Panc1 (cell line): ENCODE measurements around the gene PTP4A2. TPM values are rescaled to one million over a fixed set of nuclear protein-coding genes. Genes with fewer than 3 reads are reported as not detected.

Experiments
- ATAC-seq: fragments of 200-7000 bp; cut with Tn5 transposase; 2 replicates; pipeline ENCODE4 v1.9.1; 2020; ENCODE audit warnings: mild to moderate bottlenecking, moderate library complexity
- BruUV-seq: library from RNA; stranded (reverse); fragments of 400-500 nt; replicated peaks from 2 replicates; lab custom pipeline; 2021; lab: Mats Ljungman, UMichigan
- CTCF ChIA-PET: fragments of 300-600 bp; sonication (Branson Sonifier 250); formaldehyde crosslinking; loops from one replicate; lab custom pipeline; 2022; ENCODE audit warnings: antibody characterized with exemption; lab: Charles Lee
- POLR2A ChIA-PET: fragments of 300-600 bp; sonication (Branson Sonifier 250); formaldehyde crosslinking; loops from one replicate; lab custom pipeline; 2022; ENCODE audit warnings: antibody characterized with exemption; lab: Charles Lee
- DNase-seq: peaks from one replicate; pipeline ENCODE4 v3.0.0-alpha.2; 2010; ENCODE audit warnings: low read depth, low spot score
- H3K27ac ChIP-seq: 2 replicates; pipeline ENCODE4 v1.5.1; 2011; ENCODE audit warnings: mild to moderate bottlenecking, low read length, inconsistent platforms
- H3K27me3 ChIP-seq: fragments of 200-500 bp; sonication (Bioruptor generic); 2 replicates; pipeline ENCODE4 v1.6.0; 2014; ENCODE audit warnings: low read length, inconsistent platforms; ENCODE audit not compliant: control insufficient read depth, insufficient read depth
- H3K36me3 ChIP-seq: fragments of 200-500 bp; sonication (Bioruptor generic); 2 replicates; pipeline ENCODE4 v1.5.1; 2014; ENCODE audit warnings: inconsistent platforms, mild to moderate bottlenecking, low read length, moderate library complexity; ENCODE audit not compliant: control insufficient read depth, insufficient read depth
- H3K4me1 ChIP-seq: 2 replicates; pipeline ENCODE4 v1.5.1; 2011; ENCODE audit warnings: inconsistent platforms, mild to moderate bottlenecking, low read length, moderate library complexity; ENCODE audit not compliant: control insufficient read depth, insufficient read depth
- H3K4me3 ChIP-seq, 2 experiments: 2 replicates each; pipeline ENCODE4 v1.5.1; 2011 to 2012; ENCODE audit warnings: low read depth in 2 of 2, low read length in 2 of 2, mild to moderate bottlenecking in 2 of 2, inconsistent platforms in 1 of 2, moderate library complexity in 1 of 2
- H3K9me3 ChIP-seq: fragments of 200-500 bp; sonication (Bioruptor generic); 2 replicates; pipeline ENCODE4 v1.5.1; 2014; ENCODE audit warnings: low read depth, mild to moderate bottlenecking, inconsistent platforms, low read length, moderate library complexity; ENCODE audit not compliant: control insufficient read depth, insufficient read depth
- CTCF ChIP-seq: fragments of 450-650 bp; IDR thresholded peaks from 2 replicates; pipeline ENCODE4 v1.5.1; 2017; ENCODE audit warnings: mild to moderate bottlenecking
- POLR2AphosphoS5 ChIP-seq: IDR thresholded peaks from 2 replicates; pipeline ENCODE4 v1.6.1; 2012; ENCODE audit warnings: mild to moderate bottlenecking, low read depth, low read length, moderate library complexity
- REST ChIP-seq, 2 experiments: IDR thresholded peaks; 2 replicates each; pipeline ENCODE4 v1.6.1; 2011 to 2012; ENCODE audit warnings: low read depth in 2 of 2, control low read depth in 1 of 2, low read length in 1 of 2, mild to moderate bottlenecking in 1 of 2, moderate library complexity in 1 of 2; ENCODE audit not compliant: insufficient read depth in 1 of 2
- SIN3A ChIP-seq: IDR thresholded peaks from 2 replicates; pipeline ENCODE4 v1.6.1; 2012; ENCODE audit warnings: low read depth, mild to moderate bottlenecking, low read length, moderate library complexity, borderline replicate concordance; ENCODE audit not compliant: insufficient read depth
- TCF7L2 ChIP-seq: IDR thresholded peaks from 2 replicates; pipeline ENCODE4 v1.6.1; 2011; ENCODE audit warnings: mild to moderate bottlenecking, low read depth, low read length, inconsistent platforms
- in situ Hi-C: cut with HindIII; loops from 2 replicates; pipeline ENCODE4 v1.10.0; 2016; ENCODE audit warnings: low sequenced_read_pairs, low pct_unique_long_range_greater_than_20kb
- intact Hi-C: fragments of 100-400 bp; cut with micrococcal nuclease; formaldehyde crosslinking; loops from one replicate; pipeline ENCODE4 v1.10.0; 2022; ENCODE audit not compliant: unreplicated experiment
- total RNA-seq: library from RNA; stranded (reverse); gene quantifications from one replicate; pipeline ENCODE4 v1.2.1, GENCODE V29; 2021; ENCODE audit not compliant: unreplicated experiment

PTP4A2 gene
- total RNA-seq, 1 experiment from 2014 or later, result 559 TPM

GRCh38 chr1:31866450-31867032 lies 71.6 kb downstream of the PTP4A2 start:
- ATAC-seq (no peak), DNase-seq (no peak)
- in situ Hi-C loops, result no loop called here
- no TSS peak for BruUV-seq
- Histone ChIP-seq H3K9me3 (no peaks in the 10 kb centered on the region), H3K4me1 (no peaks in the 10 kb centered on the region), H3K36me3 (no peaks in the 10 kb centered on the region), H3K4me3 (no peak overlapping the region), H3K27me3 (no peaks in the 10 kb centered on the region), H3K27ac (no peak overlapping the region)
- TF ChIP-seq TCF7L2 (no peak), POLR2AphosphoS5 (no peak), SIN3A (no peak), CTCF (no peak), REST (IDR thresholded peaks at IDR 0.05; ENCODE audit: insufficient read depth in 1 of 2, low read depth in 2 of 2, low read length in 1 of 2) (no peak)
- intact Hi-C loops, result no loop called here
- POLR2A ChIA-PET, result no interaction called here
- CTCF ChIA-PET, result no interaction called here

- DNase-seq (no peak), ATAC-seq (no peak)
- TF ChIP-seq SIN3A (no peak), CTCF (no peak), POLR2AphosphoS5 (no peak), TCF7L2 (no peak), REST (IDR thresholded peaks at IDR 0.05; ENCODE audit: insufficient read depth in 1 of 2, low read depth in 2 of 2, low read length in 1 of 2) (no peak)
- H3K36me3 ChIP-seq, result no peaks in the 10 kb centered on the region
- H3K4me1 ChIP-seq, result no peaks in the 10 kb centered on the region
- no peaks in the 10 kb centered on the region for H3K9me3 ChIP-seq
- H3K27ac ChIP-seq, result no peak overlapping the region
- H3K4me3 ChIP-seq, result no peak overlapping the region
- ChIA-PET POLR2A (no interaction called here), CTCF (interaction anchor here (1.2 kb wide), 1 partner anchor 111 kb away, joined by 5 read pairs; no protein-coding TSS in a partner anchor)
- no TSS peak for BruUV-seq
- in situ Hi-C loops, result no loop called here
- no peaks in the 10 kb centered on the region for H3K27me3 ChIP-seq
- intact Hi-C loops, result no loop called here
Measured at GRCh38 chr1:31865728-31866449, 72.3 kb downstream of the PTP4A2 start.
